Esophagus muscularis mucosa (tissue), 4 donors: ENCODE results near the gene MAP1LC3B. TPM values are rescaled to one million over a fixed set of nuclear protein-coding genes. Genes with fewer than 3 reads are reported as not detected.

Experiments
- DNase-seq: peaks from one replicate; pipeline ENCODE4 v3.0.0-alpha.2; 2017; ENCODE audit errors: extremely low spot score
- H3K27ac ChIP-seq, 4 donors: fragments of 200-600 bp; sonication (generic); replicated peaks in 1 of 4; 1 replicate in 3 of 4; 2 replicates in 1 of 4; pipeline ENCODE4 v1.5.1; 2016 to 2019; ENCODE audit warnings: mild to moderate bottlenecking in 1 of 4
- H3K27me3 ChIP-seq, 4 donors: fragments of 200-600 bp; sonication (generic); one replicate each; pipeline versions ENCODE4 v1.5.1 to v1.6.0; 2016 to 2019
- H3K36me3 ChIP-seq, 4 donors: fragments of 200-600 bp; sonication (generic); one replicate each; pipeline ENCODE4 v1.5.1; 2016 to 2019
- H3K4me1 ChIP-seq, 4 donors: fragments of 200-600 bp; sonication (generic); one replicate each; pipeline ENCODE4 v1.5.1; 2016 to 2019
- H3K4me3 ChIP-seq, 4 donors: fragments of 200-600 bp; sonication (generic); 1 replicate in 2 of 4; 2 replicates in 2 of 4; pipeline ENCODE4 v1.5.1; 2016 to 2019; ENCODE audit warnings: mild to moderate bottlenecking in 4 of 4, moderate library complexity in 1 of 4
- H3K9me3 ChIP-seq, 4 donors: fragments of 200-600 bp; sonication (generic); 1 replicate in 3 of 4; 2 replicates in 1 of 4; pipeline ENCODE4 v1.5.1; 2016 to 2019
- EP300 ChIP-seq: sonication (generic); formaldehyde crosslinking; IDR thresholded peaks from one replicate; pipeline ENCODE4 v1.6.1; 2017; ENCODE audit warnings: antibody characterized with exemption
- POLR2A ChIP-seq: fragments of 450-650 bp; IDR thresholded peaks from one replicate; pipeline ENCODE4 v1.6.1; 2017; ENCODE audit warnings: antibody characterized with exemption, moderate library complexity, mild to moderate bottlenecking, low read depth
- POLR2AphosphoS5 ChIP-seq, 2 donors: sonication (generic); formaldehyde crosslinking; IDR thresholded peaks; one replicate each; pipeline ENCODE4 v1.6.1; 2017; ENCODE audit warnings: antibody characterized with exemption in 2 of 2
- WGBS: methylation state at CpG from one replicate; pipeline ENCODE4 v1.1.5; 2018; 5-methylcytosine and 5-hydroxymethylcytosine counted together
- intact Hi-C: fragments of 100-400 bp; cut with DNase I; formaldehyde crosslinking; loops from one replicate; pipeline ENCODE4 v1.15.1; 2023
- total RNA-seq, 4 donors: library from RNA; depleted of rRNA; stranded (reverse); fragments of >200 nt; gene quantifications; one replicate each; pipeline versions ENCODE4 v1.1.0 to v1.2.1, GENCODE V29; 2016
- TF ChIP-seq, protein P1 (sequence below), 3 experiments: fragments of 200-600 bp in 2 of 3; fragments of 450-650 bp in 1 of 3; sonication (generic) in 2 of 3; IDR thresholded peaks; one replicate each; pipeline ENCODE4 v1.5.1; 2017 to 2019; ENCODE audit warnings: antibody characterized with exemption in 3 of 3, mild to moderate bottlenecking in 2 of 3, moderate library complexity in 1 of 3

Gene MAP1LC3B
- total RNA-seq, 4 donors from 2014 or later, result 49.4 to 70.6 (median 57.9) TPM

DNA sequence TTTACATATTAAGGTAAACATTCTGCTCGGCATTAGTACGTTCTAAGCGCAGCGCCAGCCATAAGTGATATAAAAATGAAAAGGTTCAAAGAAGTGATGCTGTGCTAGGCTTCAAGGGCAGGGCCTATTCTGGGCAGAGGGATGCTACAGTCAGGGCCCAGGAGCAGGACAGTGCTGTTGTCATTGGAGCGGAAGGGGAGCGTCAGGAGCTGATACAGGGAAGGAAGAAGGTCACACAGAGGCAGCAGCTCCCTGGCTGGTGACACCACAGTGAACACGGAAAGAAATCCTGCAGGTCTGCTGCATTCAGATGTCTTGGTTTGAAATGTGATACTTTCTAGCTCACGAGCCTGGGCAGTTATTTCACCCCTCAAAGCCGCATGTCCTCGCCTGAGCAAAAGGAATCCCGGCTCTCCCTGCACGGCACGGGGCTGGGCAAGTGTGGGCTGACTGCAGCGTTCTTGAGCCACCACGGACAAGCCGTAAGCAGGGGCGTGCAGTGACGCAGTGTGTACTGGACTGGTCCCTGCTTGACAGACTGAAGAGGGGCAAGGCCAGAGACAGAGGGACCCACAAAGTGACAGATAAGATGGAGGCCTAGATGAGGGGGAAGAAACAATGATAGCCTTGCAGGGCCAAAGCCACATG lies 59.6 kb downstream of the MAP1LC3B start:
- no peaks in the 10 kb centered on the region for H3K9me3 ChIP-seq
- intact Hi-C loops, result loop anchor here (5.0 kb wide), 1 partner anchor 41 kb away; the partner anchor contains the start of gene ZCCHC14
- H3K4me1 ChIP-seq, result peaks cover 0 to 21% (median 16%) of the 10 kb centered on the region in 4 donors
- no peaks in the 10 kb centered on the region for H3K27me3 ChIP-seq
- TF ChIP-seq, protein P1, sequence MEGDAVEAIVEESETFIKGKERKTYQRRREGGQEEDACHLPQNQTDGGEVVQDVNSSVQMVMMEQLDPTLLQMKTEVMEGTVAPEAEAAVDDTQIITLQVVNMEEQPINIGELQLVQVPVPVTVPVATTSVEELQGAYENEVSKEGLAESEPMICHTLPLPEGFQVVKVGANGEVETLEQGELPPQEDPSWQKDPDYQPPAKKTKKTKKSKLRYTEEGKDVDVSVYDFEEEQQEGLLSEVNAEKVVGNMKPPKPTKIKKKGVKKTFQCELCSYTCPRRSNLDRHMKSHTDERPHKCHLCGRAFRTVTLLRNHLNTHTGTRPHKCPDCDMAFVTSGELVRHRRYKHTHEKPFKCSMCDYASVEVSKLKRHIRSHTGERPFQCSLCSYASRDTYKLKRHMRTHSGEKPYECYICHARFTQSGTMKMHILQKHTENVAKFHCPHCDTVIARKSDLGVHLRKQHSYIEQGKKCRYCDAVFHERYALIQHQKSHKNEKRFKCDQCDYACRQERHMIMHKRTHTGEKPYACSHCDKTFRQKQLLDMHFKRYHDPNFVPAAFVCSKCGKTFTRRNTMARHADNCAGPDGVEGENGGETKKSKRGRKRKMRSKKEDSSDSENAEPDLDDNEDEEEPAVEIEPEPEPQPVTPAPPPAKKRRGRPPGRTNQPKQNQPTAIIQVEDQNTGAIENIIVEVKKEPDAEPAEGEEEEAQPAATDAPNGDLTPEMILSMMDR (IDR thresholded peaks at IDR 0.05), result no peak
- no peak for TF ChIP-seq EP300
- TF ChIP-seq POLR2A, result no peak
- no peak for TF ChIP-seq POLR2AphosphoS5 (IDR thresholded peaks at IDR 0.05)
- no peak for DNase-seq
- no peak overlapping the region for H3K4me3 ChIP-seq
- no peak overlapping the region for H3K27ac ChIP-seq
- WGBS, result 95% methylated on average over 14 of the region's 18 CpGs
- H3K36me3 ChIP-seq, result peaks cover 0 to 59% (median 44%) of the 10 kb centered on the region in 4 donors

DNA sequence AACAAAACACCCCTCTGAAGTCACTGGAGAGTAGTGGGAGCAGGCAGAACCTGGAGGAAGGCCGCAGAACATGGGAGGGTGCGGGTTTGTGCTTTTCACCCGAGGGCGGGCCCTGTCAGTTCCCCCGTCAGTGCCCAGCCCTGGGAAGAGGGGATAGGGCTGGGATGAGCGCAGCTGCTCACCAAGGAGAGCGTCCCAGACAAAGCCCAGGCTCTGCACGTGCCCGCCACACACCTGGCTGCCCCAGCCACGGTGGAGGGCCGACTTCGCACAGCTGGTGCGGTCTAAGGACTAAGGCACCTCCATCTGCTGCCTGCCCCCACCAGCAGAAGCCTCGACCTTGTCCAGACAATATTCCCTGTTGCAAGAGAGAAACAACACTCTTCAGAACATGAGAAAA lies 61.2 kb downstream of the MAP1LC3B start:
- Histone ChIP-seq H3K36me3 (peaks cover 3 to 63% (median 44%) of the 10 kb centered on the region in 4 donors), H3K27me3 (no peaks in the 10 kb centered on the region), H3K27ac (no peak overlapping the region), H3K4me1 (peaks cover 13 to 21% (median 16%) of the 10 kb centered on the region in 4 donors), H3K9me3 (no peaks in the 10 kb centered on the region), H3K4me3 (no peak overlapping the region)
- TF ChIP-seq POLR2A (no peak), EP300 (no peak), POLR2AphosphoS5 (IDR thresholded peaks at IDR 0.05) (no peak)
- TF ChIP-seq, protein P1 (IDR thresholded peaks at IDR 0.05), result no peak
- no peak for DNase-seq
- intact Hi-C loops, result loop anchor here (5.0 kb wide), 1 partner anchor 39 kb away; the partner anchor contains the start of gene ZCCHC14
- 88% methylated on average over 11 of the region's 14 CpGs for WGBS

Other genes with a start within 250 kb of the MAP1LC3B start
- 1 to 10 TPM in 3 of 4 donors, under 1 TPM in 1; 0.50 to 3.2 (median 1.8) TPM for gene C16orf95, start 74.9 kb upstream of the MAP1LC3B start, total RNA-seq
- 100 to 1,000 TPM in 2 of 4 donors, 10 to 100 TPM in 2; 68.8 to 173 (median 102) TPM for gene FBXO31, start 8.6 kb upstream of the MAP1LC3B start, total RNA-seq
- gene ZCCHC14, start 100.7 kb downstream of the MAP1LC3B start, total RNA-seq, result 10 to 100 TPM; 12.9 to 24.7 (median 18.6) TPM
- gene JPH3, start 210.2 kb downstream of the MAP1LC3B start, total RNA-seq, result 1 to 10 TPM in 1 of 4 donors, under 1 TPM in 3; 0.42 to 2.2 (median 0.54) TPM